Stimulated activated CD4-positive, alpha-beta T cell treated with anti-CD3 and anti-CD28 coated beads, TNF-alpha, amount 100 ng/mL, for 24 hours (primary cell): Measurements from ENCODE around the gene MACROH2A1.

Experiments
- DNase-seq, 3 experiments: peaks; one replicate each; pipeline ENCODE4 v3.0.0-alpha.2; 2020; ENCODE audit warnings: low read depth in 3 of 3

Gene MACROH2A1

GRCh38 chr5:135398855-135399793, at the start of gene MACROH2A1:
Gene MACROH2A1, minus strand, starts transcription at chr5:135399231. Its CDS starts 10,138 bp downstream, at chr5:135389093.
- DNase-seq: peak; percentile 67 to 82 (median 67)

DNA sequence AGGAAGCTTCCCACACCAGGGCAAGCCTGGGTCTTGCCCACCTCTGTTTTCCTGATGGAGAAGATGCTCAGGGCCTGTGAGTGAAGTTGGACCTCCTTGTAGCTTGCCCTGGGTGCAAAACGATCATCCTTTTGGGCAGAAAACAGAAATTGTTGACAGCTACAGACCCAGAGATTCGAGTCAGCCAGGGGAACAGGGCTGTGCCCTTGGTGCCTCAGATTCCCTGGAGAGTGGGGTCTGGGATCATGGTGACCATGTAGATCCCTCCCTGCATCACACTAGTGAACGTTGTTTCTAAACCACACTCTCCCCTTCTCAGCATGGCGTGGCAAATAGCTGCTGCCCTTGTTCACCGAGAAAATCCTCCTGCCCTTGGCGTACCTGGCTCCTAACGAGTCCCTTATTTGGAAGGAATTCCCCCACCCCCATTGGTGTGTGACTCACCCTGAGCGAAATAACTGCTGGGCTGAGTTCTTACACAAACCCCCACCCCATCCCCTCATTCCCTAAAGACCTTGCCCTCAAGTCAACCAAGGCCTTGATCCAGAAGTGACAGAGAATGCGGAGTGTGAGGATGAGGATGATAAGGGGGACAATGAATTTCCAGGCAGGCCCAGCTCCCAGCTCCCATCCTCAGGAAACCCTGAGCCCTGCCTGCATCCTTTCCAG, 49.2 kb upstream of the MACROH2A1 start:
- no peak for DNase-seq

GRCh38 chr5:135447298-135447929, 48.4 kb upstream of the MACROH2A1 start, which contains the start of gene DCANP1:
Gene DCANP1, minus strand, starts transcription at chr5:135447348. Its CDS starts 240 bp downstream, at chr5:135447108.
- DNase-seq: no peak

DNA sequence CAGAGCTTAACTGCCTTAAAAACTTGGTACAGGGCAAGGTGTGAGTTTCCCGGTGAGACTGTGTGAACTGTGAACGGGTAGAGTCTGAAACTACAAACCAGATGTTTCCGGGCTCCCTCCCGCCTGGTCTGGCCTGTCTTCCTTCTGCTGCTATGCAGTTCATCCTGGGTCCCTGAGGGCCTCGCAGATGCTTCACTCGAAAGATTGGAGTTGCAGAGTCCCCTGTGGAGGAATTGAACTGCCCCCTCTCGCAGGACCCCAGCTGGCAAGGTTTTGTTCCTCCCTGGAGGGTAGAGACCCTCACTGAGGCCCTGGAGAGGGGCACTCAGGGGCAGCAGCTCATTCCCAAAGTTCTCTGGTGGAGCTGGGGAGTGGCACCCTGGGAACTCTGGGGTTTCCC, 47.6 kb upstream of the MACROH2A1 start:
- DNase-seq: no peak

DNA sequence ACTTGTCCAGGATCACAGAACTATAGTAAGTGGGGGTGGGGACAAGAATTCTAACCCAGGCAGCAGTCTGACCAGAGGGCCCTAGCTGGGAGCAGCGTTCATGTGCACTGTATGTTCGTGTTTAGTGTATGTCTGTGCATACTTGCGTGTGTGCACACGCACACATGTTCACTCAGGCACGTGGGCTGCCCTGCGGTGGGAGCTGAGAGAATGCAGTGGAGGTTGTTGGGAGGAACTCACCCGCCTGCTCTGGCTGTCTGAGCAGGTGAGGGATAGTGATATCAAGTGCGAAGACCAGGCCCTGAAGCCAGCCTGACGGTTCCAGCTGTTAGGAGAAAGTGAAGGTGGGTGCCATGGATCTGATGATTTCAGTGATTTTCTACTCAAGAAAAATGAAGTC, 47.2 kb upstream of the MACROH2A1 start:
- no peak for DNase-seq

DNA sequence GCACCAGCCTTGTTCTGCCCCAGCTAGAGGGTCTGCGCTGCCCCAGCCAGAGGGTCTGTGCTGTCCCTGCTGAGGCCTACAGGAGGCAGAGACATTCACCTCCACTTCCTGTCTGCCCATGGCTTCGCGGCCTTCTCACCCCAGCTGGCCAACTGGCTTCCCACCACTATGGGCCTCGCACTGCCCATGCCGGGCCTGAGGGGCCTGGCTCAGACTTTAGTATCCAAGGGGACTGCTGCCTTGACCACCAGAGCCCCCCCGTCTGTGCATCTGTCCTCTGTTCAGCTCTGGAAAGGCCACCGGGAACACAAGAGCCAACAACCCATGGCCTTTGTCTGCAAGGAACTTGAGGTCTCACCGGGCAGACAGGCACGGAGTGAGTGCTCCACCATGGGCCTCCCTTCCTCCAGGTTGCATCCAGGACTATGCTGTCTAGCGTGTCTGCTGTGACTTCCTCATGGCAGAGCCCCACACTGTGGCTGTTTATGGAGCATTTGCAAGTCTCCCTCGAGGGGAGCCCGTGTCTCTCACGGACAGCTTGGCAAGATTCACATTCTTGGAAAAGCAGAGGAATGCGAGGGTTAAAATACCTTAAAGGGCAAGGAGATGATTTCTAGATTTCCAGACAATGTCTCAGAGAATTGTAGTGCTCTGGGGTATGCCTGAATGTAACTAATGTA, 46.4 kb upstream of the MACROH2A1 start:
- no peak for DNase-seq

GRCh38 chr5:135444881-135445280, 45.9 kb upstream of the MACROH2A1 start:
- DNase-seq: no peak

GRCh38 chr5:135444360-135444759, 45.3 kb upstream of the MACROH2A1 start:
- no peak for DNase-seq

GRCh38 chr5:135443161-135443960, 44.3 kb upstream of the MACROH2A1 start:
- no peak for DNase-seq

GRCh38 chr5:135442431-135443160, 43.6 kb upstream of the MACROH2A1 start:
- no peak for DNase-seq

DNA sequence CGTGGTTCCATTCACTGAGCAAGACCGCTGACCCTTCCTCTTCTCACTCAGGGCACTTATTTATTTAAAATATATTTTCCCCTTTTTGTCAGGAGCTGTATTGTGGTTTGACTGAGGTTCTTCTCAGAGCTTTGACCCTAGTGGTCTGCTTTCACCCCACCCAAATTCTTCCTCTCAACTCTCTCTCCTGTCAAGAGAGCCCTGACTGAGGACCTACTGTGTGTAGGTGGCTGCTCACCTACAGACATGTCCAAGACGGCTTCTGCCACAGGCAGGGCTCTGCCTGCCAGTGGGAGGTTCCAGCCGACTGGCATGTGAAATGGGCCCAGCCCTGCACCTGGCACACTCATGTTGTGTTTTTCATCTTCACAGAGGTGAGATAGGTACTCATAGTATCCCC, 42.9 kb upstream of the MACROH2A1 start:
- no peak for DNase-seq

DNA sequence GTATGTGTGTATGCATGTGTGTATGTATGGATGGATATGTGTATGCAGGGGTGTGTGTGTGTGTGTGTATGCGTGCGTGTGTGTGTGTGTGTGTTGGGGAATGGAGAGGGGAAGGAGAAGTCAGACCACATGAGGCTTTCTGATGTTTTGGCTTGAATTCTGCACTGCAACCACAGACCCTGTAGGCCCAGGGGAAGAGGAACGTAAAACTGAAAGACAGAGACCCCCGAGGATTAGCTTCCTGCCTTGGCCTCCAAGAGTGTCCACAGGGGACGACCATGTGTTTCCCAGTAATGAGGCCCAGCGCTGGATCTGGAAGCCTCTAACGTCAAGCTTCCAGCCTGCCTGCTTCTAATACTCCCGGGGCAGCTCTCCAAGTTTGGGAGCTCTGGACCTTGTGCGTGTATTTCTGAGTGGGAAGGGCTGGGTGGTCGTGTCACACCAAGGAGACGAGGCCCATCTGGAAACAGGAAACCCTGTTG, 42.4 kb upstream of the MACROH2A1 start:
- DNase-seq: no peak

DNA sequence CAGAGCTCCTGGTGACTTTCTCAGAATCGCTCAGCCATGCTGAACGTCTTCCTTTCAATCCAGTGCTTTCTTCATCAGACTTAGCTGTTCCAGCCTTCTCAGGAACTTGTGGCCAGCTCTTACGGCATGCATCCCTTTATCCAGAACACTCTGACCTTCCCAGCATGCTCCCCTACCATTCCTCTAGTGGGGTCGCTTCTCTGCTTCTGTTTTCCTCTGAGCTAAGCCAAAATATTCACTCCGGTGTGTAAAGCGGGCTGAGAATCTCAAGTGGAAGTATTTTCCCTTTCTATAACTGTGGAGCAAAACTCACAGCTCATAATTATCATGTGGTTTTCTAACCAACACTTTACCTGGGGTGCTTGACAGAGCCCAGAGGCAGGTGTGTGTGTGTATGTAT, 41.9 kb upstream of the MACROH2A1 start:
- no peak for DNase-seq

DNA sequence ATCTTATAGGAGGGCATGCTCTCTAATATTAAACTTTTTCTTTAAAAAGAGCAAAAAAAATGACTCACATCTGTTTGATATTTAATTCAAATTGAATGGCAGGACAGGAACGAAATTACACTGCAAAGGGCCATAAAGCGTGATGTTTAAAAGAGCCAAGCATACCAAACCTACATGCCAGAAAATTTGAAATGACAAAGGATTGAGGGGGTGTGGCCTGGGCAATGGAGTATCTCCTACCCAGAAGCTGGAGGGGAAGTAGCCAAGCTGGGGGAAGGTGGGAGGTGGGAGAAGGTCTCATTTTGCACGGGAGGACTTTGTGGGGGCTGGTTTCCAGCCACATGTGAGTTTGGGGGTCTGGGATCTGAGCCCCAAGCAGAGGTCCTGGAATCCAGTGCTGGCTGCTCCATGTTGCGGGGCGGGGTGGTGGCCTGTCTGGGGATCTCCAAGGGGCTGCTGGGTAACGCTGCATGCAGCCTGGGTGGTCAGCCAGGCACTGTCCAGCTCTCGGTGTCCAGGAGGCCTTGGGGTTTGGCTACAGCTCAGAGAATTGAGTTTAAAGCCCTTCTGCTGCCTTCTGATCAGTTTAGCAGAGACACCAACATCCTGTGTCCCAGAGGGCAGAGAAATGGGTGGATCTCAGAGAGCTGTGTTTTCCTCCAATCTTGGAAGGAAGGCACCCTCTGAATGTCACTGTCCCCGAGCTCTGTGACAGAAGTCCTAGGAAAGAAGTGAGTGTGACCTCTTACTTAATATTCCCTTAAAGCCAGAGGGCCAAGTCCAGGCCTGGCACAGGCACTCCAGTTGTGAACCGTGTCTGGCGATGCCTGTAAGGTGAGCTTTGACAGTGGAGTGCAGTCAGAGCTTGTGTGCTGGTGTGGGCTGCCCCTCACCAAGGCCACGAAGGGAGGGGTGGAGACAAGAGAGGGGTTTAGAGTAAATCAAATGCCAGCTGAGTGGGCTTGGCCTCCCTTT, 40.5 kb upstream of the MACROH2A1 start:
- DNase-seq: no peak

GRCh38 chr5:135438636-135439221, 39.7 kb upstream of the MACROH2A1 start:
- no peak for DNase-seq

DNA sequence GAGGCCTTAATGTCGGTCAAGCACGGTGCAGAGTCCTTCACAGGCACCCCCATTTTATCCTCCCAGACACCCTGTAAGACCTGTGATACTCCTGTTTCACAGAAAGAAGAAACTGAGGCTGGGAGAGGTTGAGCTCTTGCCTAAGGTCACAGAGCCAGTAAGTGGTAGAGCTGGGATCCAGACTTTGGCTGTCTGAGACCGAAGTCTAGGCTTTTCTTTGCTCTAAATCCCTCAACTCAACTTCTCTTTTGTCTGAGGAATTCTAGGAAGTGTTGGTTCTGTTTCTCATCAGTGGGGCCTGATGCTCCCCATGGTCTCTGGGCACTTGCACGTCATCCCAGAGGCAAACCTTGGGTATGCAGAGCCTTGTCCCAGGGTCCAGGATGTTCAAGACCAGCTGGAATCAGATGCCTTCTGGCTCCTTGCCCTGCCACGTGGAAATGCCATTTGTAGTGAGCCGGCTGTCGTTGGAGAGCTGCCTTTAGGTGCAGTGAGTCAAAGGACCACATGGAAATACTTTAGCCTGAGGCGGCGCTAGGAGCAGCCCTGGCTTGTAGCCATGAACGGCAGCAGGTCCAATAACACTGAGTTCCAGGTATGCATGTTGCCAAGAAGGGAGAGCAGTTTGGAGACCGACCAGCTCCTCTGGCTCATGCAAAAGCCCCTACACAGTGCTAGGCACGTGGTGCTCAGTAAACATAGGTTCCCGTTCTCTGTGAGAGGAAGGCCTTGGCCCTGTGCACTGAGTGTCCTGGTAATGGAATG, 38.9 kb upstream of the MACROH2A1 start:
- DNase-seq: no peak

- no peak for DNase-seq
These were observed 38.4 kb upstream of the MACROH2A1 start for GRCh38 chr5:135437422-135437795.

DNA sequence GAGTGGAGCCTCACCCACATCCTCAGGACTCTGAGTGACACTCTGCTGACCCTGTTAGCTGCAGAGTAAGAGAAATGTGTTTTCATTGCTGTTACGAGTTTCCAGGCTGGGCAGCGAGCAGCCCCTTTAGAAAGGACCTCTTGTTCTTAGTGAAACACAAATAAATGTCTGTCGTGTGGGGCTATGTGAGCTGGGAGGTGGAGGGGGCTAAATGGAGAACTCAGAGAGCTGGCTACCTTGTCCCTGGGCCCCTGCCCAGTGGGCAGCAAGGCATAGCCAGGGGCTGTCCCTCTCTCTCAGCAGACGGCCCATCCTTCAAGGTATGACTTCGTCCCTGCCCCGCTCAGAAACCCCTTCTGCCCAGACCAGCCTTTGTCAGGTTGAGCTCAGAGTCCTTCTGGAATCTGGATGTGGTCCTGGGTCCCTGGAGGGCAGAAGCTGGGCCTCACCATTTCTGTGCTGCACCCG, 38.0 kb upstream of the MACROH2A1 start:
- DNase-seq: no peak
